Fibroblast of lung (primary cell): Measurements from ENCODE around the gene ZDHHC3. TPM values are rescaled to one million over a fixed set of nuclear protein-coding genes. Genes with fewer than 3 reads are reported as not detected.

Experiments used
- DNase-seq, 2 donors: peaks; one replicate each; pipeline versions ENCODE4 v3.0.0 to v3.0.0-alpha.2; 2010; ENCODE audit warnings: low read depth in 2 of 2
- H2AFZ ChIP-seq: 2 replicates; pipeline ENCODE4 v1.5.1; 2012; ENCODE audit warnings: low read length, control low read depth, inconsistent platforms
- H3K27ac ChIP-seq: 2 replicates; pipeline ENCODE4 v1.5.1; 2011; ENCODE audit warnings: low read length, control low read depth; ENCODE audit not compliant: insufficient read depth
- H3K27me3 ChIP-seq: 2 replicates; pipeline ENCODE4 v1.5.1; 2011; ENCODE audit warnings: mild to moderate bottlenecking, low read length; ENCODE audit not compliant: control insufficient read depth, insufficient read depth
- H3K36me3 ChIP-seq: 2 replicates; pipeline ENCODE4 v1.5.1; 2011; ENCODE audit warnings: low read length; ENCODE audit not compliant: control insufficient read depth, insufficient read depth
- H3K4me1 ChIP-seq: 2 replicates; pipeline ENCODE4 v1.5.1; 2011; ENCODE audit warnings: low read length; ENCODE audit not compliant: control insufficient read depth, insufficient read depth; ENCODE audit errors: extremely low read depth
- H3K4me2 ChIP-seq: 2 replicates; pipeline ENCODE4 v1.5.1; 2011; ENCODE audit warnings: low read length, control low read depth; ENCODE audit not compliant: insufficient read depth; ENCODE audit errors: extremely low read depth
- H3K4me3 ChIP-seq, 4 experiments: fragments of 200-600 bp in 1 of 4; sonication (generic) in 1 of 4; replicated peaks in 1 of 4; 2 replicates each; pipeline ENCODE4 v1.5.1; 2011 to 2016; ENCODE audit warnings: low read length in 4 of 4, low read depth in 3 of 4, mild to moderate bottlenecking in 3 of 4, control low read depth in 2 of 4, inconsistent platforms in 1 of 4, mixed read lengths in 1 of 4; ENCODE audit not compliant: insufficient read depth in 1 of 4; ENCODE audit errors: control extremely low read depth in 1 of 4
- H3K79me2 ChIP-seq: 2 replicates; pipeline ENCODE4 v1.5.1; 2012; ENCODE audit warnings: mild to moderate bottlenecking, low read length, inconsistent platforms; ENCODE audit not compliant: control insufficient read depth, insufficient read depth
- H3K9ac ChIP-seq: 2 replicates; pipeline ENCODE4 v1.5.1; 2011; ENCODE audit warnings: mild to moderate bottlenecking, low read length, control low read depth; ENCODE audit not compliant: insufficient read depth
- H3K9me3 ChIP-seq: 2 replicates; pipeline ENCODE4 v1.5.1; 2012; ENCODE audit warnings: low read depth, low read length; ENCODE audit not compliant: control insufficient read depth, insufficient read depth
- H4K20me1 ChIP-seq: 2 replicates; pipeline ENCODE4 v1.5.1; 2011; ENCODE audit warnings: low read length; ENCODE audit not compliant: control insufficient read depth, insufficient read depth; ENCODE audit errors: extremely low read depth
- CTCF ChIP-seq, 2 donors: IDR thresholded peaks in 1 of 2; conservative IDR thresholded peaks in 1 of 2; 1 replicate in 1 of 2; 2 replicates in 1 of 2; pipeline ENCODE4 v1.5.1; 2011 to 2012; ENCODE audit warnings: low read length in 2 of 2, control low read depth in 1 of 2, inconsistent platforms in 1 of 2, low read depth in 1 of 2, mild to moderate bottlenecking in 1 of 2
- EZH2 ChIP-seq: IDR thresholded peaks from 2 replicates; pipeline ENCODE4 v1.5.1; 2012; ENCODE audit warnings: low read length, control low read depth, mild to moderate bottlenecking; ENCODE audit errors: missing control alignments
- polyA plus RNA-seq, 2 donors: library from polyadenylated mRNA; depleted of rRNA in 1 of 2; stranded (reverse) in 1 of 2; unstranded in 1 of 2; fragments of >200 nt; gene quantifications; 2 replicates each; pipeline ENCODE4 v1.2.1, GENCODE V29; 2011 to 2012; ENCODE audit warnings: missing spikeins in 1 of 2
- total RNA-seq: library from RNA; depleted of rRNA; stranded (reverse); fragments of >200 nt; gene quantifications from 2 replicates; pipeline ENCODE4 v1.2.1, GENCODE V29; 2014

The ZDHHC3 gene
- total and polyA plus RNA-seq, 2 donors (not counting 1 experiment from before 2014, with no cell fraction given), result 53.2 to 126 TPM

- H3K79me2 ChIP-seq, result no peaks in the 10 kb centered on the region
- no peak for DNase-seq
Measured at GRCh38 chr3:45016916-45017315, 40.9 kb upstream of the ZDHHC3 start.

DNA sequence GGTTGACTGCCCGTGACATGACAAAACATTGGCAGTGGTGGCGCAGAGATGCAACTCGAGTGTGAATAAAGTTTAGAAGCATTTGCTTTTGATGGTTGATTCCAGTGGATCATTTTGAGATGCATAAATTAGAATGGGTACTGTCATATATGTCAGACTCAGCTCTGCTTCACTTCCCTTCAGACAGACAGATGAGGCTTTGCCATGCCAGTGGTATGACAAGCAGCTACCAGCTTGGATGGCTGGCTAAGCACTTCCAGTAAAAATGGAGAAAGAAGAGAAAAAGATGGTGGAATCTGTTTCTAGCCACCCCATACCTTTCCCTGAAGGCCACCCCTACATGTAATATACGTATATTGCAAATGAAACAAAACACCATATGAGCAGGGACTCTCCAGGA lies 36.6 kb upstream of the ZDHHC3 start:
- Histone ChIP-seq H3K79me2 (no peaks in the 10 kb centered on the region), H3K4me1 (peaks cover 37% of the 10 kb centered on the region), H3K4me2 (peak overlapping the region; percentile 79), H3K9ac (no peak overlapping the region), H3K4me3 (no peak overlapping the region), H2AFZ (no peak overlapping the region), H4K20me1 (no peaks in the 10 kb centered on the region), H3K9me3 (no peaks in the 10 kb centered on the region), H3K36me3 (peaks cover 2% of the 10 kb centered on the region), H3K27me3 (no peaks in the 10 kb centered on the region), H3K27ac (peak overlapping the region; percentile 97)
- no peak for DNase-seq
- TF ChIP-seq EZH2 (no peak), CTCF (conservative IDR thresholded peaks at IDR 0.05 in 1 of 2, IDR thresholded peaks at IDR 0.05 in 1 of 2; ENCODE audit: low read depth in 1 of 2, low read length in 2 of 2) (no peak)

More at GRCh38 chr3:45016916-45017315, 40.9 kb upstream of the ZDHHC3 start:
- H3K27me3 ChIP-seq, result no peaks in the 10 kb centered on the region
- no peaks in the 10 kb centered on the region for H3K9me3 ChIP-seq
- no peak for TF ChIP-seq CTCF (conservative IDR thresholded peaks at IDR 0.05 in 1 of 2, IDR thresholded peaks at IDR 0.05 in 1 of 2; ENCODE audit: low read depth in 1 of 2, low read length in 2 of 2)
- no peak for TF ChIP-seq EZH2
- H3K4me1 ChIP-seq, result peaks cover 8% of the 10 kb centered on the region
- no peaks in the 10 kb centered on the region for H3K36me3 ChIP-seq
- no peak overlapping the region for H3K27ac ChIP-seq
- no peak overlapping the region for H3K4me2 ChIP-seq
- no peak overlapping the region for H3K4me3 ChIP-seq
- no peaks in the 10 kb centered on the region for H4K20me1 ChIP-seq
- no peak overlapping the region for H3K9ac ChIP-seq
- no peak overlapping the region for H2AFZ ChIP-seq

GRCh38 chr3:45011756-45012508 lies 36.0 kb upstream of the ZDHHC3 start:
- no peak for TF ChIP-seq CTCF (conservative IDR thresholded peaks at IDR 0.05 in 1 of 2, IDR thresholded peaks at IDR 0.05 in 1 of 2; ENCODE audit: low read depth in 1 of 2, low read length in 2 of 2)
- Histone ChIP-seq H3K79me2 (no peaks in the 10 kb centered on the region), H2AFZ (no peak overlapping the region), H3K27me3 (no peaks in the 10 kb centered on the region), H3K4me3 (peak overlapping the region in 3 of 4 experiments; percentile 18 to 23 (median 22)), H3K27ac (peak overlapping the region; percentile 97), H3K9ac (peak overlapping the region; percentile 54), H3K4me2 (peak overlapping the region; percentile 84), H3K36me3 (peaks cover 6% of the 10 kb centered on the region), H3K9me3 (no peaks in the 10 kb centered on the region), H3K4me1 (peaks cover 37% of the 10 kb centered on the region), H4K20me1 (no peaks in the 10 kb centered on the region)
- DNase-seq, result peak; percentile 92 to 93
